MM.1S (cell line): ENCODE measurements around the gene MYO1G.
A peak's percentile ranks its signal among the peaks of the same experiment; 100 is the strongest.

Experiments
- DNase-seq: peaks from one replicate; pipeline ENCODE4 v3.0.0-alpha.2; 2015
- H2AFZ ChIP-seq: fragments of 300-600 bp; sonication (generic); 2 replicates; pipeline ENCODE4 v1.6.0; 2016; ENCODE audit warnings: antibody characterized with exemption, low read length
- H3F3A ChIP-seq: fragments of 300-600 bp; sonication (generic); 2 replicates; pipeline ENCODE4 v1.6.1; 2016; ENCODE audit warnings: mild to moderate bottlenecking, antibody characterized with exemption, low read length, moderate library complexity, mixed read lengths; ENCODE audit not compliant: insufficient read depth
- H3K27ac ChIP-seq: fragments of 300-600 bp; sonication (generic); 2 replicates; pipeline ENCODE4 v1.5.1; 2016; ENCODE audit warnings: mild to moderate bottlenecking, low read length
- H3K27me3 ChIP-seq: fragments of 300-600 bp; sonication (generic); replicated peaks from 2 replicates; pipeline ENCODE4 v1.6.0; 2016; ENCODE audit warnings: low read length; ENCODE audit not compliant: insufficient read depth
- H3K36me3 ChIP-seq: fragments of 300-600 bp; sonication (generic); replicated peaks from 2 replicates; pipeline ENCODE4 v1.6.1; 2016; ENCODE audit warnings: mild to moderate bottlenecking, low read length, mixed read lengths; ENCODE audit not compliant: insufficient read depth
- H3K4me1 ChIP-seq: fragments of 300-600 bp; sonication (generic); 2 replicates; pipeline ENCODE4 v1.6.1; 2016; ENCODE audit warnings: low read length, mixed read lengths
- H3K4me2 ChIP-seq: fragments of 300-600 bp; sonication (generic); 2 replicates; pipeline ENCODE4 v1.6.0; 2016; ENCODE audit warnings: low read depth, low read length
- H3K4me3 ChIP-seq: fragments of 300-600 bp; sonication (generic); 2 replicates; pipeline ENCODE4 v1.5.1; 2016; ENCODE audit warnings: low read length, mixed read lengths
- H3K79me2 ChIP-seq: fragments of 300-600 bp; sonication (generic); 2 replicates; pipeline ENCODE4 v1.6.1; 2016; ENCODE audit warnings: mixed run types, low read length, mixed read lengths
- H3K9ac ChIP-seq: fragments of 300-600 bp; sonication (generic); 2 replicates; pipeline ENCODE4 v1.6.1; 2016; ENCODE audit warnings: low read length, mixed read lengths
- H3K9me2 ChIP-seq: fragments of 300-600 bp; sonication (generic); replicated peaks from 2 replicates; pipeline ENCODE4 v1.6.1; 2016; ENCODE audit warnings: mild to moderate bottlenecking, low read length, mixed read lengths; ENCODE audit not compliant: insufficient read depth
- H3K9me3 ChIP-seq: fragments of 300-600 bp; sonication (generic); replicated peaks from 2 replicates; pipeline ENCODE4 v1.6.1; 2016; ENCODE audit warnings: mild to moderate bottlenecking, low read length, mixed read lengths; ENCODE audit not compliant: insufficient read depth
- H4K20me1 ChIP-seq: fragments of 300-600 bp; sonication (generic); 2 replicates; pipeline ENCODE4 v1.6.1; 2016; ENCODE audit warnings: mild to moderate bottlenecking, low read length, moderate library complexity, mixed read lengths; ENCODE audit not compliant: insufficient read depth
- EZH2 ChIP-seq: fragments of 300-600 bp; sonication (generic); optimal IDR thresholded peaks from 2 replicates; pipeline ENCODE3; 2017; ENCODE audit warnings: low read depth, mild to moderate bottlenecking, antibody characterized with exemption, low read length, mixed read lengths
- EZH2phosphoT487 ChIP-seq: fragments of 300-600 bp; sonication (generic); IDR thresholded peaks from 2 replicates; pipeline ENCODE4 v1.6.1; 2018; ENCODE audit warnings: antibody characterized with exemption, low read length
- TF ChIP-seq, protein P1 (sequence below): fragments of 300-600 bp; sonication (generic); IDR thresholded peaks from 2 replicates; pipeline ENCODE4 v1.5.1; 2016; ENCODE audit warnings: antibody characterized with exemption, low read length, mixed read lengths

The MYO1G gene

GRCh38 chr7:45007571-45008328 lies 28.9 kb upstream of the MYO1G start:
- Histone ChIP-seq H3K9me2 (no peaks in the 10 kb centered on the region), H3K4me2 (peak overlapping the region; percentile 40; the same call in 1 of the 2 replicates), H3K27ac (peak overlapping the region; percentile 51; the same call in 1 of the 2 replicates), H3K9ac (no peak overlapping the region), H2AFZ (no peak overlapping the region), H3K27me3 (no peaks in the 10 kb centered on the region), H3K36me3 (no peaks in the 10 kb centered on the region; the same call in 1 of the 2 replicates), H3F3A (peaks cover 24% of the 10 kb centered on the region), H3K9me3 (no peaks in the 10 kb centered on the region), H4K20me1 (peaks cover 4% of the 10 kb centered on the region; the same call in 1 of the 2 replicates), H3K79me2 (peaks cover 97% of the 10 kb centered on the region), H3K4me1 (peaks cover 28% of the 10 kb centered on the region), H3K4me3 (no peak overlapping the region)
- no peak for TF ChIP-seq EZH2
- DNase-seq: peak; percentile 58

- Histone ChIP-seq H3K36me3 (peaks cover 4% of the 10 kb centered on the region; the same call in 1 of the 2 replicates), H3K27ac (peak overlapping the region; percentile 51; the same call in 1 of the 2 replicates), H3F3A (peaks cover 24% of the 10 kb centered on the region), H4K20me1 (peaks cover 4% of the 10 kb centered on the region; the same call in 1 of the 2 replicates), H3K9me3 (no peaks in the 10 kb centered on the region), H3K4me3 (no peak overlapping the region), H3K79me2 (peaks cover 97% of the 10 kb centered on the region), H3K4me1 (peaks cover 34% of the 10 kb centered on the region), H3K4me2 (peak overlapping the region; percentile 40; the same call in 1 of the 2 replicates), H2AFZ (no peak overlapping the region), H3K27me3 (no peaks in the 10 kb centered on the region), H3K9ac (no peak overlapping the region), H3K9me2 (no peaks in the 10 kb centered on the region)
- DNase-seq: no peak
- TF ChIP-seq EZH2phosphoT487 (no peak), EZH2 (no peak)
- TF ChIP-seq, protein P1, sequence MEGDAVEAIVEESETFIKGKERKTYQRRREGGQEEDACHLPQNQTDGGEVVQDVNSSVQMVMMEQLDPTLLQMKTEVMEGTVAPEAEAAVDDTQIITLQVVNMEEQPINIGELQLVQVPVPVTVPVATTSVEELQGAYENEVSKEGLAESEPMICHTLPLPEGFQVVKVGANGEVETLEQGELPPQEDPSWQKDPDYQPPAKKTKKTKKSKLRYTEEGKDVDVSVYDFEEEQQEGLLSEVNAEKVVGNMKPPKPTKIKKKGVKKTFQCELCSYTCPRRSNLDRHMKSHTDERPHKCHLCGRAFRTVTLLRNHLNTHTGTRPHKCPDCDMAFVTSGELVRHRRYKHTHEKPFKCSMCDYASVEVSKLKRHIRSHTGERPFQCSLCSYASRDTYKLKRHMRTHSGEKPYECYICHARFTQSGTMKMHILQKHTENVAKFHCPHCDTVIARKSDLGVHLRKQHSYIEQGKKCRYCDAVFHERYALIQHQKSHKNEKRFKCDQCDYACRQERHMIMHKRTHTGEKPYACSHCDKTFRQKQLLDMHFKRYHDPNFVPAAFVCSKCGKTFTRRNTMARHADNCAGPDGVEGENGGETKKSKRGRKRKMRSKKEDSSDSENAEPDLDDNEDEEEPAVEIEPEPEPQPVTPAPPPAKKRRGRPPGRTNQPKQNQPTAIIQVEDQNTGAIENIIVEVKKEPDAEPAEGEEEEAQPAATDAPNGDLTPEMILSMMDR: no peak
Observed at GRCh38 chr7:45007106-45007505, 28.3 kb upstream of the MYO1G start.

GRCh38 chr7:45003789-45004188 lies 25.0 kb upstream of the MYO1G start:
- Histone ChIP-seq H3K4me3 (no peak overlapping the region), H3K79me2 (peaks cover 79% of the 10 kb centered on the region), H3K27ac (no peak overlapping the region), H2AFZ (no peak overlapping the region), H3K36me3 (0 out of 2 replicates have a peak, but pooled peaks cover 4% of the 10 kb centered on the region), H3F3A (peaks cover 44% of the 10 kb centered on the region), H4K20me1 (peaks cover 4% of the 10 kb centered on the region; the same call in 1 of the 2 replicates), H3K4me1 (peaks cover 42% of the 10 kb centered on the region), H3K9me2 (no peaks in the 10 kb centered on the region), H3K27me3 (no peaks in the 10 kb centered on the region), H3K4me2 (no peak overlapping the region), H3K9ac (no peak overlapping the region), H3K9me3 (no peaks in the 10 kb centered on the region)
- no peak for TF ChIP-seq EZH2phosphoT487
- TF ChIP-seq EZH2: no peak
- TF ChIP-seq, protein P1: no peak
- no peak for DNase-seq

DNA sequence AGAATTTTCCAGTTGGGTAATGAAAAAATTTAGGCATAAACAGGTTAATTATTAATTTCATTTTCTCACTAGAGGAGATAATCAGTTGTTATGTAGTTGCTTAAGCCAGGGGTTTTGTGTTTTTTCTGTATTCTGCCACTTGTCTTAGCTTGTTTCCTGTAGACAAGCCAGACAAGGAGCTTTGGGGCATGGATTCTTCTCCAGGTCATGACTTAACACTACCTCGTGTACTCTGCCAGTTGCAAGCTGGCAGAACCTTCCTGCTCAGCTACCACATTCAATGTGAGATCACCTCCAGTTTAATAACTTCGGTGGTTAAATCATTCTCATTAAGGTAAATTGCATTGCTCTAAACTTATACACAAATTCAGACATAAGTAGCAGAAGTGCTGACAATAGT lies 23.0 kb upstream of the MYO1G start:
- H3K27ac ChIP-seq: peak overlapping the region; percentile 96
- 0 out of 2 replicates have a peak, but pooled peaks cover 4% of the 10 kb centered on the region for H3K36me3 ChIP-seq
- H3K4me2 ChIP-seq: peak overlapping the region; percentile 86
- TF ChIP-seq EZH2phosphoT487 (no peak), EZH2 (no peak)
- TF ChIP-seq, protein P1: no peak
- H3K9me3 ChIP-seq: no peaks in the 10 kb centered on the region
- H4K20me1 ChIP-seq: peaks cover 4% of the 10 kb centered on the region; the same call in 1 of the 2 replicates
- H2AFZ ChIP-seq: no peak overlapping the region
- H3K9me2 ChIP-seq: no peaks in the 10 kb centered on the region
- peak overlapping the region; percentile 92 for H3K4me3 ChIP-seq
- no peak for DNase-seq
- no peaks in the 10 kb centered on the region for H3K27me3 ChIP-seq
- H3F3A ChIP-seq: peaks cover 44% of the 10 kb centered on the region
- H3K9ac ChIP-seq: peak overlapping the region; percentile 67
- peaks cover 40% of the 10 kb centered on the region for H3K4me1 ChIP-seq
- peaks cover 66% of the 10 kb centered on the region for H3K79me2 ChIP-seq
